ENCODE measurements around the gene ODF2L. TPM values are rescaled to one million over a fixed set of nuclear protein-coding genes. Genes with fewer than 3 reads are reported as not detected.

The ODF2L gene
- total and polyA plus RNA-seq, 2 of the 4 experiments (the other 2 are of a cell fraction) = 10.4 to 12.3 TPM

- no peak overlapping the region for H2BK20ac ChIP-seq (ENCODE audit: low read depth, low read length)
- no peaks in the 10 kb centered on the region for H3K9me3 ChIP-seq (ENCODE audit: control insufficient read depth, insufficient read depth, low read length)
- dilution Hi-C loops (cut with HindIII; ENCODE audit: low sequenced_read_pairs, unreplicated experiment) = no loop called here
- 0 out of 2 replicates have a peak, but pooled peaks cover under 1% of the 10 kb centered on the region for H3K36me3 ChIP-seq (ENCODE audit: control insufficient read depth, insufficient read depth, low read length)
- ChIA-PET CTCF (interaction anchor here (0.9 kb wide), 1 partner anchor 10 kb away, joined by 3 read pairs; no protein-coding TSS in a partner anchor), POLR2A (ENCODE audit: unreplicated experiment) (interaction anchor here (0.6 kb wide), 1 partner anchor 12 kb away, joined by 3 read pairs; no protein-coding TSS in a partner anchor)
- DNase-seq (peak; percentile 75), ATAC-seq (ENCODE audit: low read depth) (peak; percentile 91)
- no peak overlapping the region for H3K23ac ChIP-seq (ENCODE audit: low read depth, low read length)
- peak overlapping the region; percentile 40; the same call in 1 of the 2 replicates for H3K4me2 ChIP-seq (ENCODE audit: low read depth, low read length)
- H2BK120ac ChIP-seq (ENCODE audit: low read depth, low read length) = no peak overlapping the region
- H2BK15ac ChIP-seq (ENCODE audit: low read depth, low read length) = no peak overlapping the region
- H2AK5ac ChIP-seq (ENCODE audit: low read depth, low read length) = no peak overlapping the region
- no peak overlapping the region for H3K9ac ChIP-seq (ENCODE audit: low read depth, low read length)
- H2AFZ ChIP-seq (replicated peaks; ENCODE audit: low read length, poor library complexity) = no peak overlapping the region
- no peak overlapping the region for H2AK9ac ChIP-seq (replicated peaks; ENCODE audit: low read depth, low read length, poor library complexity)
- no peaks in the 10 kb centered on the region for H4K20me1 ChIP-seq (ENCODE audit: insufficient read depth, low read length)
- H4K5ac ChIP-seq (ENCODE audit: low read depth, low read length) = no peak overlapping the region
- TF ChIP-seq CEBPB (IDR thresholded peaks at IDR 0.05; ENCODE audit: low read depth, low read length) (peak; percentile 86), CTCF (conservative IDR thresholded peaks at IDR 0.05; ENCODE audit: low read depth, low read length) (no peak)
- BruUV-seq (replicated peaks) = no TSS peak
- in situ Hi-C loops (cut with MboI; ENCODE audit: low sequenced_read_pairs) = no loop called here
- H3K27ac ChIP-seq (ENCODE audit: insufficient read depth, low read length) = no peak overlapping the region
- H4K91ac ChIP-seq (ENCODE audit: insufficient read depth, low read depth, low read length) = no peak overlapping the region
- no peaks in the 10 kb centered on the region for H3K27me3 ChIP-seq (ENCODE audit: control insufficient read depth, insufficient read depth, low read length)
- H3K56ac ChIP-seq (ENCODE audit: extremely low read depth, insufficient read depth, low read length) = no peak overlapping the region
- no peak overlapping the region for H3K14ac ChIP-seq (replicated peaks; ENCODE audit: low read depth, low read length)
- H3K18ac ChIP-seq (ENCODE audit: low read depth, low read length) = no peak overlapping the region
- H3K9me1 ChIP-seq (ENCODE audit: insufficient read depth, low read length) = no peaks in the 10 kb centered on the region
- no peaks in the 10 kb centered on the region for H3K79me1 ChIP-seq (ENCODE audit: low read depth in 1 of 2, low read length in 2 of 2)
- no peak overlapping the region for H4K8ac ChIP-seq (ENCODE audit: low read depth in 2 of 2, low read length in 2 of 2)
- intact Hi-C loops (cut with micrococcal nuclease) = no loop called here
- H3K4me1 ChIP-seq (ENCODE audit: control insufficient read depth, insufficient read depth, low read length) = no peaks in the 10 kb centered on the region
- H3K4me3 ChIP-seq (ENCODE audit: insufficient read depth, low read depth, low read length) = no peak overlapping the region
- no peak overlapping the region for H3K4ac ChIP-seq (ENCODE audit: low read depth, low read length)
- no peak overlapping the region for H2BK5ac ChIP-seq (ENCODE audit: low read depth, low read length, poor library complexity, severe bottlenecking)
Observed at GRCh38 chr1:86370601-86371022, 25.5 kb downstream of the ODF2L start.

All from IMR-90 (cell line).